PC-9 (cell line): ENCODE results near the gene ADD3. TPM values are rescaled to one million over a fixed set of nuclear protein-coding genes. Genes with fewer than 3 reads are reported as not detected.

Source experiments
- BruUV-seq: library from RNA; stranded (reverse); fragments of 400-500 nt; replicated peaks from 2 replicates; lab custom pipeline; 2021; lab: Mats Ljungman, UMichigan
- CTCF ChIA-PET: fragments of 300-600 bp; sonication (Branson Sonifier 250); formaldehyde crosslinking; loops from one replicate; lab custom pipeline; 2022; ENCODE audit warnings: antibody characterized with exemption; lab: Charles Lee
- POLR2A ChIA-PET: fragments of 300-600 bp; sonication (Branson Sonifier 250); formaldehyde crosslinking; loops from one replicate; lab custom pipeline; 2022; ENCODE audit warnings: antibody characterized with exemption; ENCODE audit not compliant: unreplicated experiment; lab: Charles Lee
- DNase-seq, 2 experiments: peaks; one replicate each; pipeline versions ENCODE4 v3.0.0 to v3.0.0-alpha.2; 2015 to 2022; ENCODE audit warnings: mixed read lengths in 1 of 2
- H2AFZ ChIP-seq: fragments of 200-600 bp; sonication (generic); 2 replicates; pipeline ENCODE4 v1.8.1; 2017; ENCODE audit warnings: antibody characterized with exemption
- H3F3A ChIP-seq: fragments of 200-600 bp; sonication (generic); 2 replicates; pipeline ENCODE4 v1.8.1; 2017; ENCODE audit warnings: antibody characterized with exemption, mild to moderate bottlenecking, low read depth; ENCODE audit not compliant: insufficient read depth
- H3K27ac ChIP-seq: fragments of 200-600 bp; sonication (generic); 2 replicates; pipeline ENCODE4 v1.6.1; 2016; ENCODE audit warnings: mixed run types
- H3K27me3 ChIP-seq: fragments of 200-600 bp; sonication (generic); 2 replicates; pipeline ENCODE4 v1.6.1; 2016; ENCODE audit warnings: low read depth, mixed run types; ENCODE audit not compliant: insufficient read depth
- H3K36me3 ChIP-seq: fragments of 200-600 bp; sonication (generic); 2 replicates; pipeline ENCODE4 v1.6.1; 2016; ENCODE audit warnings: low read depth, mixed run types
- H3K4me1 ChIP-seq: fragments of 200-600 bp; sonication (generic); replicated peaks from 2 replicates; pipeline ENCODE4 v1.6.1; 2016; ENCODE audit warnings: mixed run types; ENCODE audit not compliant: insufficient read depth
- H3K4me2 ChIP-seq: fragments of 200-600 bp; sonication (generic); 2 replicates; pipeline ENCODE4 v1.6.1; 2017; ENCODE audit warnings: mixed run types
- H3K4me3 ChIP-seq: fragments of 200-600 bp; sonication (generic); 2 replicates; pipeline ENCODE4 v1.6.1; 2016; ENCODE audit warnings: mixed run types
- H3K79me2 ChIP-seq: fragments of 200-600 bp; sonication (generic); 2 replicates; pipeline ENCODE4 v1.6.1; 2017; ENCODE audit warnings: low read depth, mixed run types
- H3K9me2 ChIP-seq: fragments of 200-600 bp; sonication (generic); 2 replicates; pipeline ENCODE4 v1.8.1; 2017; ENCODE audit warnings: mild to moderate bottlenecking; ENCODE audit not compliant: insufficient read depth
- H3K9me3 ChIP-seq: fragments of 200-600 bp; sonication (generic); 2 replicates; pipeline ENCODE4 v1.8.1; 2016; ENCODE audit warnings: low read depth; ENCODE audit not compliant: insufficient read depth
- H4K20me1 ChIP-seq: fragments of 200-600 bp; sonication (generic); 2 replicates; pipeline ENCODE4 v1.8.1; 2017; ENCODE audit not compliant: insufficient read depth
- CTCF ChIP-seq: fragments of 200-600 bp; sonication (generic); conservative IDR thresholded peaks from 2 replicates; pipeline ENCODE4 v1.6.1; 2017; ENCODE audit warnings: mixed run types, antibody characterized with exemption, mild to moderate bottlenecking, moderate library complexity
- EZH2 ChIP-seq: fragments of 200-600 bp; sonication (generic); IDR thresholded peaks from 2 replicates; pipeline ENCODE4 v1.8.0; 2017; ENCODE audit warnings: antibody characterized with exemption, low read depth
- intact Hi-C: fragments of 100-400 bp; cut with micrococcal nuclease; formaldehyde crosslinking; loops from one replicate; pipeline ENCODE4 v1.10.0; 2022; ENCODE audit not compliant: unreplicated experiment
- total RNA-seq: library from RNA; stranded (reverse); gene quantifications from 2 replicates; pipeline ENCODE4 v1.2.3, GENCODE V29; 2021

ADD3 gene
- total RNA-seq, 1 experiment from 2014 or later, result 77.7 TPM

DNA sequence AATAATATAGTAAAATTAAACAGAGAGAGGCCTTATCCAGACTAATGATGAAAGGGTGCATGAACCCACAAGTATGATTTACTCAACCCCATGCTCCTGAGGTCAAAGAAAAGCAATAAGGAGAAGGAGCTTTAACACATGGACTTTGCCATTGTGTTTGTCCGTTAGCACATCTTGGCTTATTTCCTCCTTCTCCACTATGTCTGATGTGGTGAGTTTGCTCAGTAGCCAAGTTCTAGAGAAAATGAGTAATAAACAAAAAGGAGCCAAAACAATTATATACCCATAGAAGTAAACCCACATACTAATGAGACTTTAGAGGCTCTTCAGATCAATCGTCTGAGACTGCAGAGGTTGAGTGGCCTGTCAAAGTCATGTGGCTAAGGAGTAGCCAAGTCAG, 26.1 kb upstream of the ADD3 start:
- no peaks in the 10 kb centered on the region for H3K9me3 ChIP-seq
- no peak overlapping the region for H3K27ac ChIP-seq
- BruUV-seq, result no TSS peak
- DNase-seq, result no peak
- no peaks in the 10 kb centered on the region for H3F3A ChIP-seq
- POLR2A ChIA-PET, result no interaction called here
- CTCF ChIA-PET, result no interaction called here
- TF ChIP-seq EZH2 (no peak), CTCF (no peak)
- no peaks in the 10 kb centered on the region for H3K36me3 ChIP-seq
- no peak overlapping the region for H2AFZ ChIP-seq
- H3K9me2 ChIP-seq, result no peaks in the 10 kb centered on the region
- no peaks in the 10 kb centered on the region for H3K79me2 ChIP-seq
- no peak overlapping the region for H3K4me2 ChIP-seq
- H3K27me3 ChIP-seq, result no peaks in the 10 kb centered on the region
- no peaks in the 10 kb centered on the region for H4K20me1 ChIP-seq
- intact Hi-C loops, result no loop called here
- no peak overlapping the region for H3K4me3 ChIP-seq
- H3K4me1 ChIP-seq, result no peaks in the 10 kb centered on the region

DNA sequence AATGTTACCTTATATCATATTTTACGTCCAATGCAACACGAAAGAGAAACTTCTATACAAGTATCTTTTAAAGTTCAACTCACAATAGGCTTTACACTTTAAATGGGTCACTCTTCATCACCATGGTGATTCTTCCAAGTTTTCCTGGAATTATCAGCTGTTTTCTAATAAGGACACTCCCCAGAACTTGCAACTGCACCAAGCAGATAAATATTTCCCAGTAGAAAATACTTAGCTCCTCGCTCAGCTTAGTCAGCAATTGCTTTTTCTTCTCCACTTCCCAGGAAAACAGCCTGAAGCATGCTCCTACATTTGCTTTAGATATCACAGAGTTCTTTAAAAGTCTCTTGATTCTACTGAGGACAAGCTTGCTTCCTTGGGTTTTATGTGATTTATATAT, 25.7 kb upstream of the ADD3 start:
- Histone ChIP-seq H3K27ac (no peak overlapping the region), H3K4me2 (no peak overlapping the region), H3K9me3 (no peaks in the 10 kb centered on the region), H3F3A (no peaks in the 10 kb centered on the region), H3K79me2 (no peaks in the 10 kb centered on the region), H3K4me1 (no peaks in the 10 kb centered on the region), H4K20me1 (no peaks in the 10 kb centered on the region), H2AFZ (no peak overlapping the region), H3K4me3 (no peak overlapping the region), H3K27me3 (no peaks in the 10 kb centered on the region), H3K36me3 (no peaks in the 10 kb centered on the region), H3K9me2 (no peaks in the 10 kb centered on the region)
- no peak for DNase-seq
- POLR2A ChIA-PET, result no interaction called here
- CTCF ChIA-PET, result interaction anchor here (0.5 kb wide), 1 partner anchor 147 kb away, joined by 4 read pairs; no protein-coding TSS in a partner anchor
- no TSS peak for BruUV-seq
- no peak for TF ChIP-seq EZH2
- TF ChIP-seq CTCF, result no peak
- intact Hi-C loops, result no loop called here

GRCh38 chr10:109982812-109983211, 25.0 kb upstream of the ADD3 start:
- no TSS peak for BruUV-seq
- CTCF ChIA-PET, result interaction anchor here (0.5 kb wide), 1 partner anchor 147 kb away, joined by 4 read pairs; no protein-coding TSS in a partner anchor

More at GRCh38 chr10:109982812-109983211, 25.0 kb upstream of the ADD3 start:
- Histone ChIP-seq H3K9me3 (no peaks in the 10 kb centered on the region), H3K4me3 (no peak overlapping the region), H3K36me3 (no peaks in the 10 kb centered on the region), H2AFZ (no peak overlapping the region), H4K20me1 (no peaks in the 10 kb centered on the region), H3K4me2 (no peak overlapping the region), H3K79me2 (no peaks in the 10 kb centered on the region), H3K27me3 (no peaks in the 10 kb centered on the region), H3F3A (no peaks in the 10 kb centered on the region), H3K27ac (no peak overlapping the region), H3K4me1 (no peaks in the 10 kb centered on the region), H3K9me2 (no peaks in the 10 kb centered on the region)
- intact Hi-C loops, result no loop called here
- POLR2A ChIA-PET, result no interaction called here
- no peak for DNase-seq
- TF ChIP-seq CTCF, result no peak
- no peak for TF ChIP-seq EZH2
